KOPT-K1 (cell line): Measurements from ENCODE around the gene NFIX.

Experiments used
- H3K27ac ChIP-seq: fragments of 200-600 bp; sonication (generic); 2 replicates; pipeline ENCODE4 v1.5.1; 2016; ENCODE audit warnings: antibody characterized with exemption, mild to moderate bottlenecking, low read depth, low read length; ENCODE audit not compliant: poor library complexity, severe bottlenecking
- H3K36me3 ChIP-seq: fragments of 200-600 bp; sonication (generic); 2 replicates; pipeline ENCODE4 v1.5.1; 2017; ENCODE audit warnings: antibody characterized with exemption, mild to moderate bottlenecking, low read length, moderate library complexity; ENCODE audit not compliant: insufficient read depth
- H3K9me3 ChIP-seq: fragments of 200-600 bp; sonication (generic); 2 replicates; pipeline ENCODE4 v1.5.1; 2017; ENCODE audit warnings: antibody characterized with exemption, low read length, mild to moderate bottlenecking; ENCODE audit not compliant: insufficient read depth, poor library complexity, severe bottlenecking

NFIX gene

GRCh38 chr19:13066226-13066625, 71.0 kb downstream of the NFIX start:
- H3K36me3 ChIP-seq = no peaks in the 10 kb centered on the region
- no peak overlapping the region for H3K27ac ChIP-seq
- H3K9me3 ChIP-seq = no peaks in the 10 kb centered on the region

GRCh38 chr19:13066933-13067807, 71.9 kb downstream of the NFIX start:
- Histone ChIP-seq H3K9me3 (no peaks in the 10 kb centered on the region), H3K27ac (no peak overlapping the region), H3K36me3 (no peaks in the 10 kb centered on the region)

- no peak overlapping the region for H3K27ac ChIP-seq
- no peaks in the 10 kb centered on the region for H3K36me3 ChIP-seq
- H3K9me3 ChIP-seq = no peaks in the 10 kb centered on the region
These were observed 73.0 kb downstream of the NFIX start for GRCh38 chr19:13068085-13068846.

GRCh38 chr19:13069415-13070359, 74.4 kb downstream of the NFIX start:
- Histone ChIP-seq H3K27ac (no peak overlapping the region), H3K9me3 (no peaks in the 10 kb centered on the region), H3K36me3 (no peaks in the 10 kb centered on the region; the same call in 1 of the 2 replicates)

GRCh38 chr19:13070425-13071140, 75.3 kb downstream of the NFIX start:
- Histone ChIP-seq H3K9me3 (no peaks in the 10 kb centered on the region), H3K36me3 (no peaks in the 10 kb centered on the region; the same call in 1 of the 2 replicates), H3K27ac (no peak overlapping the region)

GRCh38 chr19:13071444-13072187, 76.3 kb downstream of the NFIX start:
- H3K27ac ChIP-seq = no peak overlapping the region
- no peaks in the 10 kb centered on the region; the same call in 1 of the 2 replicates for H3K36me3 ChIP-seq
- H3K9me3 ChIP-seq = no peaks in the 10 kb centered on the region

- Histone ChIP-seq H3K36me3 (no peaks in the 10 kb centered on the region; the same call in 1 of the 2 replicates), H3K27ac (no peak overlapping the region), H3K9me3 (no peaks in the 10 kb centered on the region)
These were observed 77.1 kb downstream of the NFIX start for GRCh38 chr19:13072188-13072908.

GRCh38 chr19:13073263-13073662, 78.0 kb downstream of the NFIX start:
- no peaks in the 10 kb centered on the region; the same call in 1 of the 2 replicates for H3K36me3 ChIP-seq
- H3K9me3 ChIP-seq = no peaks in the 10 kb centered on the region
- no peak overlapping the region for H3K27ac ChIP-seq

- Histone ChIP-seq H3K27ac (no peak overlapping the region), H3K36me3 (no peaks in the 10 kb centered on the region; the same call in 1 of the 2 replicates), H3K9me3 (no peaks in the 10 kb centered on the region)
These were observed 79.1 kb downstream of the NFIX start for GRCh38 chr19:13074378-13074777.

- no peaks in the 10 kb centered on the region; the same call in 1 of the 2 replicates for H3K36me3 ChIP-seq
- H3K27ac ChIP-seq = no peak overlapping the region
These were observed 81.0 kb downstream of the NFIX start for GRCh38 chr19:13076320-13076719.

GRCh38 chr19:13076787-13077186, 81.5 kb downstream of the NFIX start:
- H3K27ac ChIP-seq = no peak overlapping the region
- H3K36me3 ChIP-seq = no peaks in the 10 kb centered on the region; the same call in 1 of the 2 replicates
- no peaks in the 10 kb centered on the region for H3K9me3 ChIP-seq

More at GRCh38 chr19:13076320-13076719, 81.0 kb downstream of the NFIX start:
- no peaks in the 10 kb centered on the region for H3K9me3 ChIP-seq

GRCh38 chr19:13077240-13077639, 82.0 kb downstream of the NFIX start:
- no peaks in the 10 kb centered on the region for H3K9me3 ChIP-seq
- no peak overlapping the region for H3K27ac ChIP-seq
- H3K36me3 ChIP-seq = no peaks in the 10 kb centered on the region; the same call in 1 of the 2 replicates

GRCh38 chr19:13078381-13078780, 83.1 kb downstream of the NFIX start:
- H3K9me3 ChIP-seq = no peaks in the 10 kb centered on the region
- H3K36me3 ChIP-seq = no peaks in the 10 kb centered on the region; the same call in 1 of the 2 replicates
- H3K27ac ChIP-seq = no peak overlapping the region
